DMS79 (cell line): ENCODE measurements around the gene KIF3B.
"Not testable (repeated sequence)": the region's sequence is repeated elsewhere in the genome, so short reads cannot be mapped to it uniquely, and the experiment has no call there.

Experiments
- DNase-seq: peaks from one replicate; lab custom pipeline; 2025; lab: John Stamatoyannopoulos, UW

KIF3B gene

DNA sequence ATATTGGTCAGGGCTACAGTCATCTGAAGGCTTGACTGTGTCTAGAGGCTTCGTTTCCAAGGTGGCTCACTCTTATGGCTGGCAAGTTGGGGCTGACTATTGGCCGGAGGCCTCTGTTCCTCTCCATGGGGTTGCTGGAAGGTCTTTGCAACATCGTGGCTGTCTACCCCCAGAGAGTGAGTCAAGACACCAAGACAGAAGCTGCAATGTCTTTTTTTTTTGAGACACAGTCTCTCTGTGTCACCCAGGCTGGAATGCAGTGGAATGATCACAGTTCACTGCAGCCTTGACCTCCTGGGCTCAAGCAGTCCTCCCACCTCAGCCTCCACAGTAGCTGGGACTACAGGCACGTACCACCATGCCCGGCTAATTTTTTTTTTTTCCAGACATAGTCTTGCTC lies 29.4 kb upstream of the KIF3B start:
- DNase-seq = no peak

DNA sequence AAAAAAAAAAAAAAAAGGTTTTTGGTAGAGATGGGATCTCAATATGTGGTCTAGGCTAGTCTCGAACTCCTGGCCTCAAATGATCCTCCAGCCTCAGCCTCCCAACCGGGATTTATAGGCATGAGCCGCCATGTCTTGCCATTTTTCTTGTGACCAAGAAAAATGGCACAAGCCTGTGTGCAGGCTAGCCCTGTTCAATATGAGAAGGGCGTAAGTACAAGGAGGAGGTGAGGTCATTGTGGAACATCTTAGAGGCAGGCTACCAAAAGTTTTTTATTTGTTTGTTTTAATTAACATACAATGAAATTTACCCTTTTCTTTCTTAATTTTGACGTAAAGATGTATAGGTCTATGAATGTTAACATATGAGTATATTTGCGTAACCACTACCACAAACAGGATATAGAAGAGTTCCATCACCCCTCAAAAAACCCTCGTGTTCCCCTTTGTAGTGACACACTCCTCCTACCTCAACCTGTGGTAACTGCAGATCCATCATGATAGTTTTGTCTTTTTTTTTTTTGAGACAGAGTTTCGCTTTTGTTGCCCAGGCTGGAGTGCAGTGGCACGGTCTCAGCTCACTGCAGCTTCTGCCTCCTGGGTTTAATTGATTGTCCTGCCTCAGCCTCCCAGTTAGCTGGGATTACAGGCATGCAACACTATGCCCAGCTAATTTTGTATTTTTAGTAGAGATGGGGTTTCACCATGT lies 28.3 kb upstream of the KIF3B start:
- DNase-seq = no peak

DNA sequence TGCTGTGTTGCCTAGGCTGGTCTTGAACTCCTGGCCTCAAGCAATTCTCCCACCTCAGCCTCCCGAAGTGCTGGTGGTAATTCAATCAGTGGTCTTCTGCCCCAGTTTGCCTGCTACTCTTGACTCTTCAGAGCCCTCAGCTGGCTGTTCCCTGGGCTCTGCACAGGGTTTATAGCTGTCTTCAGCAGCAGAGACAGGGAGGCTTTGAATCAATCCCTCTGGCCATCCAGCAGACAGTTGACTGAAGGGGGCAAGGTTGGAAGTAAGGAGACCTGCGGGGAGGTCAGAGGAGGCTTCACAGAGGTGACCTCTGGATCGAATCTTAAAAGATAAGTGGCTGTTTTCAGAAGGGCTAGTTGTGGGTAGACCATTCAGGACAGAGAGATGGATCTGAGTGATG lies 26.0 kb upstream of the KIF3B start:
- DNase-seq = no peak

DNA sequence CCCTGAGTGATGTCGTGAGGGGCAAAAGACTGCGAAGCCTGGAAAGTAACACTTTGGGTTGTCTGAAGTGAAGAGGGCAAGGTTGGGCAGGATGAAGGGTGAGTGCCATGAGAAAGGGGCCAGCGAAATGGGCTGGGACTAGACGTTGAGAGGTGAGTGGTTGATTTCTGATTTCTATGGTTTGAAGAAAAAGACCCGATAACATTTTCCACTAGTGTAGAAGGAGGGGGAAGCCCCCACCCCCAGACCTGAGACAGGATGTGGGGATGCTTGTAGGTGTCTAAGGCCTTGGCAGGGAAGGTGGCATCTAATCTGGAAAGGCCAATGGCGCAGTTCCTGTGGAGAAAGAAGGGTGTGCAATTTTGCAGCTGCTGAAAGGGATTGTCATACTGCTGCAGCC lies 25.3 kb upstream of the KIF3B start:
- no peak for DNase-seq

DNA sequence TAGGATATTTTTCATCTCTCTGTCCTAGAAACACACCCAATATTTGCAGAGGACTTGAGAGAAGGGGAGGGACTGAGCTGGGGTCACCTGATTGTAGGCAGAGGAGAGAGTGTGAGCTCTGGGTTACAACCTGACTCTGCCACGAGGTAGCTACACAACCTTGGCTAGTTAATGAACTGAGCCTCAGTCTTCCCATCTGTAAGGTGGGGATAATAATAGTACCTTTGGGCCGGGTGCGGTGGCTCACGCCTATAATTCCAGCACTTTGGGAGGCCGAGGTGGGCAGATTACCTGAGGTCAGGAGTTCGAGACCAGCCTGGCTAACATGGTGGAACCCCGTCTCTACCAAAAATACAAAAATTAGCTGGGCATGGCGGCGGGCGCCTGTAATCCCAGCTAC lies 16.5 kb upstream of the KIF3B start:
- DNase-seq = not testable (repeated sequence)

DNA sequence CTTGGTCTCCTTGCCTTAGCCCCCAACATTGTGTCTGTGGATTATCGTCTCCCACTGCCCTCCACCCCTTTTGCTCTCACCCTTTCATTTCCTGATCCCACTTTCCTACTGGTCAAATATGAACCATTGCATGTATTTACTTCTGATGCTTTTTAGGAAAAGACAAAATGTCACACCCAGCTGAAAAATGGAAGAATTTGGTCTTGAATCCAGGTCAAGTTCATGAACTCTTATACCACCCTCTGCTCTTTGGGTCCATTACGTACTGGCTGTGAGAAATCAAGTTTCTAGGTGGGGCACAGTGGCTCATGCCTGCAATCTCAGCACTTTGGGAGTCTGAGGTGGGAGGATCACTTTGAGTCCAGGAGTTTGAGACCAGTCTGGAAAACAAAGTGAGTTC lies 15.8 kb upstream of the KIF3B start:
- no peak for DNase-seq

DNA sequence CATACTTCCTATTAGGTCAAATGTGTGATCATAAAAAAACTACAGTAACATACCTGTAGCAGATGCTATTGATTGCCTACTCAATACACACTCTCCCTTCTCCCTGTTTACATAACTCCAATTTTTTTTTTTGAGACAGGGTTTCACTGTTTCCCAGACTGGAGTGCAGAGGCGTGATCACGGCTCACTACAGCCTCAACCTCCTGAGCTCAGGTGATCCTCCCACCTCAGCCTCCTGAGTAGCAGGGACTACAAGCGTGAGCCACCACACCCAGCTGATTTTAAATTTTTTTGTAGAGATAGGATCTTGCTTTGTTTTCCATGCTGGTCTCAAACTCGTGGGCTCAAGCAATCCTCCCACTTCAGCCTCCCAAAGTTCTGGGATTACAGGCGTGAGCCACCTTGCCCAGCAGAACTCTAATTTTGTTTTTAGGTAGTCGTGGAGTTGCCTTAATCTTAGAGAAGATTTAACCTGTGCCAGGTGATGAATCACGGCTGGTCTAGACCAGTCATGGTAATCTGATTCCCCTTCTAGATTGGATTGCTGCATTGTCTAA lies 14.0 kb upstream of the KIF3B start:
- DNase-seq = no peak

DNA sequence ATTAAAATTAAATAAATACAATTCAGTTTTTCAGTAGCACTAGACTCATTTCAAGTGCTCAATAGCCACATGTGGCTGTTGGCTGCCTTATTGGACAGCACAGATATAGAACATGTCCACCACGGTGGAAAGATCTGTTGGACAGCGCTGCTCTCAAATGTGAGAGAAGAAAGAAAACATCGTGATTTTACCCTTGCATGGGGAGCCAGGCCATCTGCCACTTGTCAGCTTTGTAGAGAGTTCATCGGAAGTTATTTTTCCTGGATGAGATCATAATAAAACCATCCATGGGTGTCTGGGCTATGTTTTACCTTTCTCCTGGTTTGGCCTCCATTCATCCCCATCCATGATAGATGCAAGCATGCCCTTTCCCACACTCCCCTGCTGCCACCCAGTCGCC lies 5.8 kb upstream of the KIF3B start:
- DNase-seq = no peak

DNA sequence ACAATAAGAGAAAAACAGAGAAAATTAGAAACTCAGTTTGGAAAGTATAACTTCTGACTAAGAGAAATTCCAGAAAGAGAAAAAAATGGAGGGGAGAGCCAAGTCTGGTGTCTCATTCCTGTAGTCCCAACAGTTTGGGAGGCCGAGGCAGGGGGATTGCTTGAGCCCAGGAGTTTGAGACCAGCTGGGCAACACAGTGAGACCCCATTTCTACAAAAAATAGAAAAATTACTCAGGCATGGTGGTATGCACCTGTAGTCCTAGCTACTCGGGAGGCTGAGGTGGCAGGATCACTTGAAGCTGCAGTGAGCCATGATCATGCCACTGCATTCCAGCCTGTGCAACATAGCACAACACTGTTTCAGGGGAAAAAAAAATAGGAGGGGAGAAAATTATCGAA lies 3.1 kb upstream of the KIF3B start:
- DNase-seq = no peak

DNA sequence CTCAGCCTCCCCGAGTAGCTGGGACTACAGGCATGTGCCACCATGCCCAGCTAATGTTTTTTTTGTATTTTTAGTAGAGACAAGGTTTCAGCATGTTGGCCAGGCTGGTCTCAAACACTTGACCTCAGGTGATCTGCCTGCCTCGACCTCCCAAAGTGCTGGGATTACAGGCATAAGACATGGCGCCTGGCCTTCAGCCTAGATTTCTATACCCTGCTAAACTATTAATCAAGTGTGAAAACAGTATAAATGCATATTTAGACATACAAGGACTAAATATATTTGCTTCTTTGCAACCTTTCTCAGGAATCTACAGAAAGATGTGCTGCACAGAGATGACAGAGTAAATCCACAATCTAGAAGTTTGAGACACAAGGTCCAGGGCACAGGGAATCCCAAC lies 2.3 kb upstream of the KIF3B start:
- DNase-seq = not testable (repeated sequence)

DNA sequence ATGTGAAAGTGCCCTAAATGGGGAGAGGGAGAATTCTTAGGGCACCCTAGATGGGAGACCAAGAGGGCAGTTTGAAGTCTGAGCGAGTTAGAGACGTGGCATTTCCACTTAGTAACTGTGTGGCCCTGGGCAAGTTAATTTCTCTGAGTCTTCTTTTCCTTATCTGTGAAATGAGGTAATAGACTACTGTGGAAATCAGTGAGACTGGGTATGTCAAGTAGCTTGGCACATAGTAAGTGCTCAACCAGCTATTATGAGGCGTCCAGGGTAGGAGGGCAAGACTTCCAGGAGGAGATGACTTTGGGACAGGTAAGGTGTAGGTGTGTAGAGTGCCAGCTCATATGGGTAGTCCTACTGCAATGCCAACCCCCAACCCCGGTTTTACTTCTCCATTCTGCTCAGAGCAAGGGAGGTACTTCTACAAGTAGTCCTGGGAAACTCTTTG lies 770 bp downstream of the KIF3B start:
- DNase-seq = no peak

DNA sequence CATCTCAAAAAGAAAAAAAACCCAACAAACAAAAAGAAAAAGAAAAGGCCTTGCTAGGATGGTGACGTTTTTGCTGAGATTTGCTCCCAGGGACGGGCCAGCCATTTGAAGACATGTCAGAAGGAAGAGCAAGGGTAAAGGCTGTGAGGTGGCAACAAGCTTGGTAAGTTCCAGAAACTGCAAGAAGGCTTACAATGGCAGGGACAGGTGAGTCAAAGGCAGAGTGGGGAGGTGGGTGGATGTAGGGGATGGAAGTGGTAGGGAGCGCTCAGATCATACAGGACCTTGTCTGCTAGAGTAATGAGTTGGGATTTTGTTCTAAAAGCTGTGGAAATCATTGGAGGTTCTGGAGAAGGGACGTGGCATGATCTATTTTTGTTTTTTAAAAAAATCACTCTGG lies 4.3 kb downstream of the KIF3B start:
- DNase-seq = no peak

DNA sequence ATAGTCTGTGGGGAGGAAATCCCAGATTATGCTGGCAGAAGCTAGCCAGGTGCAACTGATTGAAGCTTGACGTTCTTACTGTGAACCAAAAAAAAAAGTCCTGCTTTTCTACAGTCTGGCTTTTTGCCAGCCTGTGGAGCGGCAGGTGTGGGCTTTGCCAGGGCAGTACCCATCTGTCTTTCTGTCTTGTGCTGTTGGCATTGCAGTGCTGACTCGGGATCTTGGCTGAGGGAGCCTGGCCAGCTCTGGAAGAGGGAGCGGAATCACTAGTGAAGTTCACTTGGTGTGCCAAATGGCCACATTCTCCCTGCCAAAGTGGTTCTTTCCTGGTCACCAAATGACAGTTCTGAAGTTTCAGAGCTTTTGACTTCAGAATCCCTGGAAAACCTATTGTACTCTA lies 5.0 kb downstream of the KIF3B start:
- peak; percentile 82 for DNase-seq

DNA sequence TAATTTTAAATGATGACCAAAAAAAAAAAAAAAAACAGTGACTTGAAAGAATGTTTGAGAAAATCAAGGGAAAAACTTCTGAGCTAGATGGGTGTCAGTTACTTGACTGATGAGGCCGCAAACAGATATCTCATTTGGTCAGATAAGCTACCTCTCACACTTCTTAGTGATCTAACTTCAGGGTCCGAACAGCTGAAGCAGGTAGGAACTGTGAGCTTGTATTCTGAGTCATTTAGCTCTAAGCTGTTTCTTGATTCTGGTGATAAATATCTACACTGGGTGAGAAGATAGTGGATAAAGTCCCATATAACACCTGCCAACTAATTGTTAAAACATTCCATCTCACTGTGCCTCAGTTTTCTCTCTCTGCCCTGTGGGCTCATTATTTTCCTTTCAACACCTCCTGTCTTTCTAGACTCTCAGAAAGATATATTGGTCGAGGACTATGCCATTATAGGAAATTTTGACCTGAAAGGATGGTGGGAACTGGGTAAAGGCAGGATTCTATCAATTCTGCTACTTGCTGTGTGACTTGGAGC lies 7.7 kb downstream of the KIF3B start:
- no peak for DNase-seq

DNA sequence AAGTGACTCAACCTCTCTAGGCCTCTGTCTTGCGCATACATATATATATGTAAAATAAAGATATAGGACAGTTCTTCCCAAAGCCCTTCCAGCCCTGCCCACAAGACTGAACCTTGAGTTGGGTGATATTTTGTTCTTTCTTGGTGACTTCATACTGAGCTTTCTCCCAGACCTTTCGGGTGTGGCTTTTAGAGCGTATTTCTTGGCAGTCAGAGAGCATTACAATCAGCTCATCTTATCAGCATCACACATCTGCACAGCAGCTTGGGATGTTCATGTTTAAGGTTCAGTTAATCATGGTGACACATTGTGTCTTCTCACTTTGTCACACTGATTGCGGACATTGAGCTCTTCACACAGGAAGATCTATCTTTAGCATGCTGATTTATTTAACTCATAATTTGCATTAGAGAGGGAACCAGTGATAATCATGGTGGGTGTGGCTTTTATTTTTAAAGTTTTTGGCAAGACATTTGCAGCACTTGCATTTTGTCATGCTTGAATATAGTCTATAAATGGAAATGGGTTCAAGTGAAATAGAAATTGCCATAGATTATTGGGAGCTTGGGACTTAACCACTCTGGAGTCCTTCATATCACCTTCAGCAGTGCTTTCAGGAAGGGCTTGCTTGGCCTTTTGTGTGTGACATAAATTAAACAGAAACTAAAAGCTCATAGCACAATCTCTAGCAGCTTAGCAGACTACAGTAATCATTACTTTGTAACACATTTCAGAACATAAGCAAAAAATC lies 8.3 kb downstream of the KIF3B start:
- DNase-seq = no peak

DNA sequence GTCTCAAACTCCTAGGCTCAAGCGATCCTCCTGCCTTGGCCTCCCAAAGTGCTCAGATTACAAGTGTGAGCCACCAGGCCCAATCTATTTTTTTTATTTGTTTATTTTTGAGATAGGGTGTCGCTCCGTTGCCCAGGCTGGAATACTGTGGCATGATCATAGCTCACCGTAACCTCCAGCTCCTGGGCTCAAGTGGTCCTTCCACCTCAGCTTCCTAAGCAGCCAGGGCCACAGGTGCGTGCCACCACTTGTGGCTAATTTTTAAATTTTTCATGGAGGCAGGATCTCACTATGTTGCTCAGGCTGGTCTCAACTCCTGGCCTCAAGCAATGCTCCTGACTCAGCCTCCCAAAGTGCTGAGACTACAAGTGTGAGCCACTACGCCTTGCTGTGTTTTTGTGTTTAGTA lies 9.8 kb downstream of the KIF3B start:
- DNase-seq = no peak

DNA sequence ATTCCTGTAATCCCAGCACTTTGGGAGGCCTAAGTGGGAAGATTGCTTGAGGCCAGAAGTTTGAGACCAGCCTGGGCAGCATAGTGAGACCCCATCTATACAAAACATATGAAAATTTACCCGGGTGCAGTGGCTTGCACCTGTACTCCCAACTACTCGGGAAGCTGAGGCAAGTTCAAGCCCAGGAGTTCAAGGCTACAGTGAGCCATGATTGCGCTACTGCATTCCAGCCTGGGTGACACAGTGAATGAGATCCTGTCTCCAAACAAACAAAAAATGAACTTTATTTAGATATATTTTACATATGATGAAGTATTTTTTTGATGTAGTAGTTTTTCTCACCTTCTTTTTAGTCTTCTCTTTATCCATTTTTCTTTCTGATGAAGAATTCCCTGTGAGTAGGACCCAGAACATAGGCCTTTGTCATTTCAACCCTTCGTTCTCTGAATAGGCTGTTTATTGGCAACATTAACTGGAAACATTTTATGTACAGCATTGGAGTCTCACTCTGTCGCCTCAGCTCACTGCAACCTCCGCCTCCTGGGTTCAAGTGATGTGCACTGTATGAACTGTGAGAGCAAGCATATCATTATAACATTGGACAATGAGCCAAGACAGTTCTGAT lies 10.9 kb downstream of the KIF3B start:
- no peak for DNase-seq

DNA sequence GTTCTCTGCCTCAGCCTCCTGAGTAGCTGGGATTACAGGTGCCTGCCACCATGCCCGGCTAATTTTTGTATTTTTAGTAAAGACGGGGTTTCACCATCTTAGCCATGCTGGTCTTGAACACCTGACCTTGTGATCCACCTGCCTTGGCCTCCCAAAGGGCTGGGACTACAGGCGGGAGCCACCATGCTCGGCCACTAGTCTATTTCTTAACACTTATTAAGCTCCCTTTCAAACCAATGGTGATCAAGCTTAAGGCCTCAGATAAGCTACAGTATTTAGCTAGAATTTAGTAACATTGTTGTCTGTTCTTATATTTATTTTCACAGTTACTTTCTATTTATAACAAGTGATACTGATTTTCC lies 11.8 kb downstream of the KIF3B start:
- DNase-seq = not testable (repeated sequence)

DNA sequence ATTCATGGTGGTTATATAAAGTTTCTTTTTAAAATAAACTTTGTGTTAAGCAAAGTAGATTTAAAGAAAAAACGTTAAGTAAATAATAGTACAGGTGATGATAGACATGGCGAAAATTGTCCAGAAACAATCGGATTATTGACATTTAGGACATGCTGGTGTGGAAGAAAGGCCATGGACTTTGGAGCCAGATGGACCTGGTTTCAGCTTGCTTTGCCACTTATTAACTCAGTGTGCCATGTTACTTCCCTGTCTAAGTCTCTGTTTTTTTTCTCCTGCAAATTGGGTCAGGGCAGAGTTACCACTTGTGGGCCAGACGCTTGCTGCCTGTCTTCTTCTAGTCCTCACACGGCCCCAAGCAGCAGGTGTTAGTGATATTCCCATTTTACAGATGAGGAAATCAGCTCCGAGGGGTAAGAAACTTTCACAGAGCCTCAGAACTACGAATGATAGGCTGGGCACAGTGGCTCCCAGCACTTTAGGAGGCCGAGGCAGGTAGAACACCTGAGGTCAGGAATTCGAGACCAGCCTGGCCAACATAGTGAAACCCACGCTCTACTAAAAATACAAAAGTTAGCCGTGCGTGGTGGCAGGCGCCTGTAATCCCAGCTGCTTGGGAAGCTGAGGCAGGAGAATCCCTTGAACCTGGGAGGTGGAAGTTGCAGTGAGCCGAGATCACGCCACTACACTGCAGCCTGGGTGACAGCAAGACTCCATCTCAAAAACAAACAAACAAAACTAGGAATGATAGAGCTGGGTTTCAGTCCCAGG lies 12.4 kb downstream of the KIF3B start:
- DNase-seq = no peak

DNA sequence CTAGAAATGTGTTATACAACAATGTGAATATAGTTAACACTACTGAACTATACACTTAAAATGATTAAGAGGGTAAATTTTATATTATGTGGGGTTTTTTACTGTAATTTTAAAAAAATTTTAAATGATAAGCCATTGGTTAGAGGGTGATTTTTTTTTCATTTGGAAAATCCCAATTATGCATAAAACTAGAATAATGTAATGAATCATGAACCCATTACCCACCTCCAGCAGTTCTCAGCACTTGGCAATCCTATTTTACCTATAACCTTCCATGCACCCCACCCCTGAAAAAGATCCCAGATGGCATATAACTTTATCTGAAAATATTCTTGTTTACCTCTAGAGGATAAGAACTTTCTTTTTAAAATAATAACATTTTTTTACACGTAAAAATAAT lies 13.7 kb downstream of the KIF3B start:
- DNase-seq = no peak

DNA sequence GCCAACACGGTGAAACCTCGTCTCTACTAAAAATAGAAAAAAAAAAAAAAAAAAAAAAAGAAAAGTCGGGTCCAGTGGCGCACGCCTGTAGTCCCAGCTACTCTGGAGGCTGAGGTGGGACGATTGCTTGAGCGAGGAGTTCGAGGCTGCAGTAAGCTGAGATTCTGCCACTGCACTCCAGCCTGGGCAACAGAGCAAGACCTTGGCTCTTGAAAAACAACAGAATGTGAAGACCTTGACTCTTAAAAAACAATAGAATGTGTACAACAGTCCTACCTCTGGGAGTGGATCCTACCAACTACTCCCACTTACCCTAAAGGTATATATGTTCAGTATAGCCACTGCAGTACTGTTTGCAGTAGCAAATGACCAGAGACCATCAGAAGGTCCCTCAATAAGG lies 15.1 kb downstream of the KIF3B start:
- DNase-seq = no peak

DNA sequence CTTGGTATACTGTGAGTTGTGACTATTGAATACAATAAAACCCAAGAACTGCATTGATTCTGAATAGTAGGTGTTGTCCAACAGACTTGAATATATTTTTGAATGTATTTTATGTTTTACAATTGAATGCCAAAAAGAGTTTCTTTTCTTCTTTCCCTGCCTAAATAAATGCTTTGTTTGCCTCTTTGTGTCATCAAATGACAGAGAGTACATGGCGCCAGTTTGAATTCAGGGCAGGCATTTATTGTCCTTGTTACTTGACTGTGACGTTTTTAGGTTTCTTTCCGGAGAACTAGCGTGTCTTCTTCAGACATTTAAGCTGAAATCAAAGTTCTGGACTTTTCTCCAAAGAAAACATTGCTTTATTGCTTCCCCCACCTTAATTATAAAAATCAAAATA lies 16.6 kb downstream of the KIF3B start:
- no peak for DNase-seq
